Measurements from ENCODE around the gene GRK5.

The GRK5 gene

GRCh38 chr10:119341459-119342301 is 134.3 kb downstream of the GRK5 start:
- no peak for DNase-seq
- H3K4me3 ChIP-seq (ENCODE audit: low read depth, low read length), result no peak overlapping the region
- H3K9me3 ChIP-seq, result no peaks in the 10 kb centered on the region
- no peaks in the 10 kb centered on the region for H3K36me3 ChIP-seq
- no peak for TF ChIP-seq CTCF (IDR thresholded peaks at IDR 0.05; ENCODE audit: low read depth, low read length)
- H3K4me1 ChIP-seq, result peaks cover 3% of the 10 kb centered on the region
- H3K27me3 ChIP-seq, result no peaks in the 10 kb centered on the region

GRCh38 chr10:119342335-119342734 is 135.0 kb downstream of the GRK5 start:
- no peak for TF ChIP-seq CTCF (IDR thresholded peaks at IDR 0.05; ENCODE audit: low read depth, low read length)
- H3K36me3 ChIP-seq, result no peaks in the 10 kb centered on the region
- H3K27me3 ChIP-seq, result no peaks in the 10 kb centered on the region
- DNase-seq, result no peak
- H3K4me1 ChIP-seq, result peaks cover 5% of the 10 kb centered on the region
- no peak overlapping the region for H3K4me3 ChIP-seq (ENCODE audit: low read depth, low read length)
- no peaks in the 10 kb centered on the region for H3K9me3 ChIP-seq

- H3K9me3 ChIP-seq, result no peaks in the 10 kb centered on the region
- H3K4me1 ChIP-seq, result peaks cover 5% of the 10 kb centered on the region
- no peak for DNase-seq
- H3K27me3 ChIP-seq, result no peaks in the 10 kb centered on the region
- TF ChIP-seq CTCF (IDR thresholded peaks at IDR 0.05; ENCODE audit: low read depth, low read length), result no peak
- no peaks in the 10 kb centered on the region for H3K36me3 ChIP-seq
- H3K4me3 ChIP-seq (ENCODE audit: low read depth, low read length), result no peak overlapping the region
These were observed 135.7 kb downstream of the GRK5 start for GRCh38 chr10:119343011-119343601.

- TF ChIP-seq CTCF (IDR thresholded peaks at IDR 0.05; ENCODE audit: low read depth, low read length), result no peak
- Histone ChIP-seq H3K4me3 (ENCODE audit: low read depth, low read length) (no peak overlapping the region), H3K9me3 (no peaks in the 10 kb centered on the region), H3K36me3 (no peaks in the 10 kb centered on the region), H3K27me3 (no peaks in the 10 kb centered on the region), H3K4me1 (peaks cover 5% of the 10 kb centered on the region)
- DNase-seq, result no peak
These were observed 137.0 kb downstream of the GRK5 start for GRCh38 chr10:119344381-119344780.

- Histone ChIP-seq H3K4me3 (ENCODE audit: low read depth, low read length) (no peak overlapping the region), H3K4me1 (peaks cover 5% of the 10 kb centered on the region), H3K27me3 (no peaks in the 10 kb centered on the region), H3K36me3 (no peaks in the 10 kb centered on the region), H3K9me3 (no peaks in the 10 kb centered on the region)
- no peak for TF ChIP-seq CTCF (IDR thresholded peaks at IDR 0.05; ENCODE audit: low read depth, low read length)
- DNase-seq, result peak; percentile 74
These were observed 138.9 kb downstream of the GRK5 start for GRCh38 chr10:119346095-119346832.
